PC-3 (cell line): ENCODE results near the gene HSPA12B. TPM values are rescaled to one million over a fixed set of nuclear protein-coding genes. Genes with fewer than 3 reads are reported as not detected.

Experiments used
- ATAC-seq: fragments of 200-7000 bp; cut with Tn5 transposase; 2 replicates; pipeline ENCODE4 v1.9.1; 2020; ENCODE audit warnings: mild to moderate bottlenecking, moderate library complexity
- BruUV-seq: library from RNA; stranded (reverse); fragments of 400-500 nt; replicated peaks from 2 replicates; lab custom pipeline; 2021; lab: Mats Ljungman, UMichigan
- CTCF ChIA-PET: fragments of 300-600 bp; sonication (Branson Sonifier 250); formaldehyde crosslinking; loops from one replicate; lab custom pipeline; 2022; ENCODE audit warnings: antibody characterized with exemption; lab: Charles Lee
- POLR2A ChIA-PET: fragments of 300-600 bp; sonication (Branson Sonifier 250); formaldehyde crosslinking; loops from one replicate; lab custom pipeline; 2022; ENCODE audit warnings: antibody characterized with exemption; ENCODE audit not compliant: unreplicated experiment; lab: Charles Lee
- DNase-seq: peaks from one replicate; pipeline ENCODE4 v3.0.0-alpha.2; 2015
- H2AFZ ChIP-seq: fragments of 300-600 bp; sonication (generic); 2 replicates; pipeline ENCODE4 v1.6.0; 2016; ENCODE audit warnings: antibody characterized with exemption, low read length
- H3F3A ChIP-seq: fragments of 300-600 bp; sonication (generic); one replicate; pipeline ENCODE4 v1.6.0; 2017; ENCODE audit warnings: antibody characterized with exemption, low read length, control low read depth, mild to moderate bottlenecking; ENCODE audit not compliant: unreplicated experiment
- H3K27ac ChIP-seq: fragments of 300-600 bp; sonication (generic); 2 replicates; pipeline ENCODE4 v1.5.1; 2016; ENCODE audit warnings: mild to moderate bottlenecking, low read length
- H3K27me3 ChIP-seq: fragments of 300-600 bp; sonication (generic); 2 replicates; pipeline ENCODE4 v1.6.1; 2016; ENCODE audit warnings: low read length, mixed read lengths
- H3K36me3 ChIP-seq: fragments of 300-600 bp; sonication (generic); 2 replicates; pipeline ENCODE4 v1.6.1; 2016; ENCODE audit warnings: low read depth, mixed run types, low read length, mixed read lengths
- H3K4me1 ChIP-seq: fragments of 300-600 bp; sonication (generic); 2 replicates; pipeline ENCODE4 v1.5.1; 2016; ENCODE audit warnings: low read length; ENCODE audit not compliant: insufficient read depth
- H3K4me2 ChIP-seq: fragments of 300-600 bp; sonication (generic); 2 replicates; pipeline ENCODE4 v1.6.0; 2016; ENCODE audit warnings: low read length
- H3K4me3 ChIP-seq: fragments of 300-600 bp; sonication (generic); 2 replicates; pipeline ENCODE4 v1.5.1; 2016; ENCODE audit warnings: mild to moderate bottlenecking, low read length, mixed read lengths
- H3K79me2 ChIP-seq: fragments of 300-600 bp; sonication (generic); 2 replicates; pipeline ENCODE4 v1.6.1; 2017; ENCODE audit warnings: low read length, mixed read lengths
- H3K9ac ChIP-seq: fragments of 300-600 bp; sonication (generic); 2 replicates; pipeline ENCODE4 v1.6.0; 2016; ENCODE audit warnings: mild to moderate bottlenecking, low read length
- H3K9me2 ChIP-seq: fragments of 300-600 bp; sonication (generic); replicated peaks from 2 replicates; pipeline ENCODE4 v1.6.1; 2016; ENCODE audit warnings: mixed run types, low read length, mixed read lengths
- H3K9me3 ChIP-seq: fragments of 300-600 bp; sonication (generic); 2 replicates; pipeline ENCODE4 v1.6.1; 2016; ENCODE audit warnings: low read length, mixed read lengths
- H4K20me1 ChIP-seq: fragments of 300-600 bp; sonication (generic); 2 replicates; pipeline ENCODE4 v1.6.1; 2016; ENCODE audit warnings: low read length, mixed read lengths
- EZH2 ChIP-seq: fragments of 300-600 bp; sonication (generic); IDR thresholded peaks from one replicate; pipeline ENCODE4 v1.6.1; 2017; ENCODE audit warnings: antibody characterized with exemption, mild to moderate bottlenecking, low read length; ENCODE audit not compliant: unreplicated experiment
- EZH2phosphoT487 ChIP-seq: fragments of 300-600 bp; sonication (generic); IDR thresholded peaks from 2 replicates; pipeline ENCODE4 v1.6.1; 2018; ENCODE audit warnings: mild to moderate bottlenecking, antibody characterized with exemption, low read length, borderline replicate concordance
- intact Hi-C: fragments of 100-400 bp; cut with micrococcal nuclease; formaldehyde crosslinking; loops from 2 replicates; pipeline ENCODE4 v1.9.0; 2023
- total RNA-seq: library from RNA; depleted of rRNA; stranded (reverse); fragments of >200 nt; gene quantifications from 2 replicates; pipeline ENCODE4 v1.2.3, GENCODE V29; 2014
- TF ChIP-seq, protein P1 (sequence below): fragments of 300-600 bp; sonication (generic); conservative IDR thresholded peaks from 2 replicates; pipeline ENCODE4 v1.5.1; 2017; ENCODE audit warnings: antibody characterized with exemption, low read depth, mild to moderate bottlenecking, low read length

The HSPA12B gene
- total RNA-seq, 1 experiment from 2014 or later: not detected

- POLR2A ChIA-PET: no interaction called here
- H3K4me2 ChIP-seq: no peak overlapping the region
Measured at GRCh38 chr20:3775457-3776108, 43.1 kb downstream of the HSPA12B start.

GRCh38 chr20:3777381-3777715 lies 44.9 kb downstream of the HSPA12B start:
- ATAC-seq: no peak
- ChIA-PET CTCF (no interaction called here), POLR2A (no interaction called here)
- Histone ChIP-seq H3F3A (peaks cover 7% of the 10 kb centered on the region), H3K4me3 (peak overlapping the region; percentile 45; the same call in 1 of the 2 replicates), H3K4me1 (peaks cover 5% of the 10 kb centered on the region; the same call in 1 of the 2 replicates), H2AFZ (peak overlapping the region; percentile 78), H4K20me1 (no peaks in the 10 kb centered on the region), H3K36me3 (no peaks in the 10 kb centered on the region), H3K27me3 (no peaks in the 10 kb centered on the region), H3K4me2 (peak overlapping the region; percentile 70), H3K9ac (no peak overlapping the region), H3K9me2 (no peaks in the 10 kb centered on the region), H3K9me3 (no peaks in the 10 kb centered on the region), H3K79me2 (no peaks in the 10 kb centered on the region), H3K27ac (no peak overlapping the region)
- BruUV-seq: no TSS peak
- TF ChIP-seq EZH2 (no peak), EZH2phosphoT487 (no peak)
- TF ChIP-seq, protein P1, sequence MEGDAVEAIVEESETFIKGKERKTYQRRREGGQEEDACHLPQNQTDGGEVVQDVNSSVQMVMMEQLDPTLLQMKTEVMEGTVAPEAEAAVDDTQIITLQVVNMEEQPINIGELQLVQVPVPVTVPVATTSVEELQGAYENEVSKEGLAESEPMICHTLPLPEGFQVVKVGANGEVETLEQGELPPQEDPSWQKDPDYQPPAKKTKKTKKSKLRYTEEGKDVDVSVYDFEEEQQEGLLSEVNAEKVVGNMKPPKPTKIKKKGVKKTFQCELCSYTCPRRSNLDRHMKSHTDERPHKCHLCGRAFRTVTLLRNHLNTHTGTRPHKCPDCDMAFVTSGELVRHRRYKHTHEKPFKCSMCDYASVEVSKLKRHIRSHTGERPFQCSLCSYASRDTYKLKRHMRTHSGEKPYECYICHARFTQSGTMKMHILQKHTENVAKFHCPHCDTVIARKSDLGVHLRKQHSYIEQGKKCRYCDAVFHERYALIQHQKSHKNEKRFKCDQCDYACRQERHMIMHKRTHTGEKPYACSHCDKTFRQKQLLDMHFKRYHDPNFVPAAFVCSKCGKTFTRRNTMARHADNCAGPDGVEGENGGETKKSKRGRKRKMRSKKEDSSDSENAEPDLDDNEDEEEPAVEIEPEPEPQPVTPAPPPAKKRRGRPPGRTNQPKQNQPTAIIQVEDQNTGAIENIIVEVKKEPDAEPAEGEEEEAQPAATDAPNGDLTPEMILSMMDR: no peak
- intact Hi-C loops: no loop called here
- no peak for DNase-seq

More at GRCh38 chr20:3775457-3776108, 43.1 kb downstream of the HSPA12B start:
- intact Hi-C loops: no loop called here
- no peaks in the 10 kb centered on the region for H4K20me1 ChIP-seq
- DNase-seq: no peak
- no peak overlapping the region for H2AFZ ChIP-seq
- H3K9me3 ChIP-seq: no peaks in the 10 kb centered on the region
- H3K27ac ChIP-seq: no peak overlapping the region
- no peaks in the 10 kb centered on the region for H3K9me2 ChIP-seq
- no peaks in the 10 kb centered on the region for H3K36me3 ChIP-seq
- no peak overlapping the region for H3K9ac ChIP-seq
- CTCF ChIA-PET: no interaction called here
- H3K4me3 ChIP-seq: no peak overlapping the region
- 0 out of 2 replicates have a peak, but pooled peaks cover under 1% of the 10 kb centered on the region for H3K4me1 ChIP-seq
- no peaks in the 10 kb centered on the region for H3K79me2 ChIP-seq
- no TSS peak for BruUV-seq
- TF ChIP-seq, protein P1: no peak
- TF ChIP-seq EZH2 (no peak), EZH2phosphoT487 (no peak)
- no peak for ATAC-seq
- no peaks in the 10 kb centered on the region for H3F3A ChIP-seq
- no peaks in the 10 kb centered on the region for H3K27me3 ChIP-seq
